ENCODE measurements around the gene CLOCK.
"Not testable (repeated sequence)": the region's sequence is repeated elsewhere in the genome, so short reads cannot be mapped to it uniquely, and the experiment has no call there.

CLOCK gene

GRCh38 chr4:55546756-55547465, at the start of gene CLOCK:
Gene CLOCK (minus strand): TSS chr4:55546909. CDS start chr4:55482785, 64,124 bp downstream.
- DNase-seq (ENCODE audit: low read depth in 2 of 2): peak; percentile 64 to 74

GRCh38 chr4:55592014-55592413, 45.3 kb upstream of the CLOCK start, which contains the start of gene PDCL2:
Gene PDCL2 (minus strand): TSS chr4:55592245. CDS start chr4:55592109, 136 bp downstream.
- no peak for DNase-seq (ENCODE audit: low read depth in 2 of 2)

GRCh38 chr4:55588160-55588559, 41.5 kb upstream of the CLOCK start:
- no peak for DNase-seq (ENCODE audit: low read depth in 2 of 2)

- not testable (repeated sequence) for DNase-seq (ENCODE audit: low read depth in 2 of 2)
Observed at GRCh38 chr4:55582773-55583172, 36.1 kb upstream of the CLOCK start.

GRCh38 chr4:55578341-55579010, 31.8 kb upstream of the CLOCK start:
- no peak for DNase-seq (ENCODE audit: low read depth in 2 of 2)

- no peak for DNase-seq (ENCODE audit: low read depth in 2 of 2)
Observed at GRCh38 chr4:55575513-55575912, 28.8 kb upstream of the CLOCK start.

GRCh38 chr4:55574252-55574651, 27.5 kb upstream of the CLOCK start:
- no peak for DNase-seq (ENCODE audit: low read depth in 2 of 2)

- DNase-seq (ENCODE audit: low read depth in 2 of 2): no peak
Observed at GRCh38 chr4:55571806-55572205, 25.1 kb upstream of the CLOCK start.

GRCh38 chr4:55568905-55569504, 22.3 kb upstream of the CLOCK start:
- DNase-seq (ENCODE audit: low read depth in 2 of 2): no peak

GRCh38 chr4:55561889-55562288, 15.2 kb upstream of the CLOCK start:
- DNase-seq (ENCODE audit: low read depth in 2 of 2): no peak

GRCh38 chr4:55560096-55560495, 13.4 kb upstream of the CLOCK start:
- no peak for DNase-seq (ENCODE audit: low read depth in 2 of 2)

GRCh38 chr4:55554453-55555030, 7.8 kb upstream of the CLOCK start:
- DNase-seq (ENCODE audit: low read depth in 2 of 2): no peak

- no peak for DNase-seq (ENCODE audit: low read depth in 2 of 2)
Observed at GRCh38 chr4:55553441-55554201, 6.9 kb upstream of the CLOCK start.

GRCh38 chr4:55551964-55552363, 5.3 kb upstream of the CLOCK start:
- not testable (repeated sequence) for DNase-seq (ENCODE audit: low read depth in 2 of 2)

- DNase-seq (ENCODE audit: low read depth in 2 of 2): no peak
Observed at GRCh38 chr4:55549888-55550287, 3.2 kb upstream of the CLOCK start.

- no peak for DNase-seq (ENCODE audit: low read depth in 2 of 2)
Observed at GRCh38 chr4:55547918-55548317, 1.2 kb upstream of the CLOCK start.

- DNase-seq (ENCODE audit: low read depth in 2 of 2): no peak
Observed at GRCh38 chr4:55547466-55547770, 709 bp upstream of the CLOCK start.

GRCh38 chr4:55546506-55546755, 278 bp downstream of the CLOCK start:
- no peak for DNase-seq (ENCODE audit: low read depth in 2 of 2)

GRCh38 chr4:55545641-55546505, 836 bp downstream of the CLOCK start:
- DNase-seq (ENCODE audit: low read depth in 2 of 2): peak; percentile 29 to 44

GRCh38 chr4:55545151-55545550, 1.6 kb downstream of the CLOCK start:
- DNase-seq (ENCODE audit: low read depth in 2 of 2): no peak

- DNase-seq (ENCODE audit: low read depth in 2 of 2): no peak
Observed at GRCh38 chr4:55543858-55544257, 2.9 kb downstream of the CLOCK start.
